Skeletal muscle tissue (tissue), 4 donors: Measurements from ENCODE around the gene XCL2. TPM values are rescaled to one million over a fixed set of nuclear protein-coding genes. Genes with fewer than 3 reads are reported as not detected.

Source experiments
- H3K27ac ChIP-seq: one replicate; pipeline ENCODE4 v1.7.0; 2013; ENCODE audit warnings: mild to moderate bottlenecking, low read depth, low read length, inconsistent platforms
- H3K27me3 ChIP-seq, 3 donors: one replicate each; pipeline ENCODE4 v1.7.0; 2013; ENCODE audit warnings: low read length in 3 of 3; ENCODE audit not compliant: control insufficient read depth in 3 of 3, insufficient read depth in 3 of 3
- H3K36me3 ChIP-seq, 3 donors: one replicate each; pipeline ENCODE4 v1.7.0; 2013; ENCODE audit warnings: low read length in 3 of 3; ENCODE audit not compliant: control insufficient read depth in 3 of 3, insufficient read depth in 3 of 3
- H3K4me1 ChIP-seq, 3 donors: one replicate each; pipeline ENCODE4 v1.7.0; 2013; ENCODE audit warnings: low read length in 3 of 3, mild to moderate bottlenecking in 3 of 3; ENCODE audit not compliant: control insufficient read depth in 3 of 3, insufficient read depth in 3 of 3
- H3K4me3 ChIP-seq, 3 donors: one replicate each; pipeline ENCODE4 v1.7.0; 2013; ENCODE audit warnings: low read length in 3 of 3
- H3K9ac ChIP-seq, 3 donors: one replicate each; pipeline ENCODE4 v1.7.0; 2013; ENCODE audit warnings: low read length in 3 of 3, mild to moderate bottlenecking in 3 of 3, moderate library complexity in 2 of 3, low read depth in 1 of 3
- H3K9me3 ChIP-seq, 3 donors: one replicate each; pipeline ENCODE4 v1.7.0; 2013; ENCODE audit warnings: low read length in 3 of 3; ENCODE audit not compliant: control insufficient read depth in 3 of 3
- total RNA-seq: library from RNA; depleted of rRNA; stranded (reverse); fragments of >200 nt; gene quantifications from one replicate; pipeline ENCODE4 v1.2.3, GENCODE V29; 2014
- donor health status: Osteomylitis.

Gene XCL2
- total RNA-seq, 1 donor from 2014 or later: not detected

DNA sequence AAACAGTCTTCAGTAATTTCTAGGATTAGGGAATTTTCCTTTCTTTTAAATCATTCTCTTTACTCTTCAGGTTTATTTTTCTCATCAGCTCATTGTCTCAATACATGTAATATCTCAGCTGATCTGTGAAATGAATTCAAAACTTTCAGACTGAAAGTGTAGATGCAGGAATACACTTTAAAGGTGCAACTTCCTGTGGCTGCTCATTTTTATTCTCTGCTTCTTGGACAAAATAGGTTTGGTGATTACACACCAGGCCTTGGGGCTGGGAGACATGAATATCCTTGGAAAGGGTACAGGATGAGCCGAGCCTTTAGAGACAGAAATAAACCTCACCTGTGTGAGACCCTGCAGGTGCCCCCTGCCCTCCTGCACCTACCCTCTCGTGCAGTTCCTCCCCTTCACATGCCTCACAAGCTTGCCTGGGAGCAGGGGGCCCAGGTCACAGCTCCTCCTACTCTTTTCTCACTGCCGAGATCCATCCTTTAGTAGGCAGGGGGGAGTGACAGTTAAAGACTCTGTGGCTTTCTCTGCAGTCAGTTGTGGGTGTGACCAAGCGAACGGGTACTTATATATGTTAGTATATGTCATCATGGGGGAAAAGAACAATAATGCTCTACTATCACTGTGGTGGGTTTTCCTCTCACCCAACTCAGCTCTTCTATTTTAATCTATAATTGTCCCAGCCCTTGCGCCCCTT is 23.6 kb downstream of the XCL2 start:
- Histone ChIP-seq H3K4me1 (no peaks in the 10 kb centered on the region), H3K27ac (no peak overlapping the region), H3K27me3 (no peaks in the 10 kb centered on the region), H3K36me3 (no peaks in the 10 kb centered on the region), H3K9me3 (no peaks in the 10 kb centered on the region), H3K4me3 (no peak overlapping the region), H3K9ac (no peak overlapping the region)

DNA sequence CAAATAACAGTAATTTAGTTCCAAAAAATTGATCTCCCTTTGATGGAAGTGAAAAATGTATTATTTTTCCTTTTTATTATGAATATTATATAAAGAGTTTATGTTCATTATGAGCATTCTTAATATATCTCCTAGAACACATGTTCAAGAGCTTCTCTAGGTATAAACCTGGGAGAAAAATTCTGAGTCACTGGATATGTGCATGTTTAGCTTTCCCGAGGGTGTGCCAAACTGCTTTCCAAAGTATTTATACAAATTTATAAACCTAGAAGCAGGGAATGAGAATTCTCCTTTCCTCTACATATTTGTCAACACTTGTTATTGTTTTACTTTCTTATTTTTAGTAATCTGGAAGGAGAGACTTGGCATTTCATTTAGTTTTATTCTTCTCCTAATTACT is 25.0 kb downstream of the XCL2 start:
- H3K27me3 ChIP-seq: no peaks in the 10 kb centered on the region
- no peaks in the 10 kb centered on the region for H3K9me3 ChIP-seq
- H3K36me3 ChIP-seq: no peaks in the 10 kb centered on the region
- H3K4me3 ChIP-seq: no peak overlapping the region
- H3K9ac ChIP-seq: no peak overlapping the region
- peaks cover 0 to 3% (median 0%) of the 10 kb centered on the region in 3 donors for H3K4me1 ChIP-seq
- no peak overlapping the region for H3K27ac ChIP-seq

DNA sequence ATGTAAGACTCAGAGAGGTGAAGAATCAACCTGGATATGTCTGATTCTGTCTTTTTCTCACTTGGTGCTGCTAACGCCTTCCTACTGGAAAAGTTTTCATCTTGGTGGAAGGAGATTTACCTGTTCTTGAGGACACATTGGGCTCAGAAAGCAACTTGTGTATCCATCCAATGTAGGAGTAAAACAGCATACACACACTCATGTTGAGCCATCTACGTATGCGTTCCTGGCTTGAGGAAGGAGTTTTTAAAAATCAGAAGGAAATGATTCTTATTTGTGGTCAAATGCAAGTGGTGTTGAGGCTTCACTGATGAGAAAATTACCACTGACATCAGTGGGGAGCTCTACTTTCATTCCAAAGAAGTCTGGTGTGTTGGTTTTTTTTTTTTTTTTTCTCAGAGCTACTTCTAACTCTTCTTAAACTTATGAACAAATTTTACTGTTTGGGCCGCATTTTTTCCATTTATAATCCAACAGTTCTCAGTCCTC is 25.6 kb downstream of the XCL2 start:
- Histone ChIP-seq H3K9ac (no peak overlapping the region), H3K27ac (no peak overlapping the region), H3K27me3 (no peaks in the 10 kb centered on the region), H3K36me3 (no peaks in the 10 kb centered on the region), H3K4me3 (no peak overlapping the region), H3K4me1 (peaks cover 0 to 3% (median 0%) of the 10 kb centered on the region in 3 donors), H3K9me3 (no peaks in the 10 kb centered on the region)

DNA sequence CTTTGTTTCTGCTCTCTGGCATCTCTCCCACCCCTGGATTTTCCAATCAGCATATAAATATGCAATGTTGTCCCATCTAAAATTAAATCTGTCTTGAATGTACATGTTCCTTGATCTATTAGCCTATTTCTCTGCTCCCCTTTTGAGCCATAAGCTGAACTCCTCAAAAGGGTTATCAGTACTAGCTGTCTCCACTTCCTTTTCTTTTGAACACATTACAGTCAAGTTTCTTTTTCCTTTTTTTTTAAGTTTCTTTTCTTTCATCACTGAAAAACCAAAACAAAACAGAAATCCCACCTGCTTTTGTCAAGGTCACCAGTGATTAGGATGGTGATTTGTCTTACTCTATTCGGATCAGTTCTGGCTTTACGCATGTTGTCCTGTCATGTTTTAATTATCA is 29.3 kb downstream of the XCL2 start:
- no peaks in the 10 kb centered on the region for H3K27me3 ChIP-seq
- H3K36me3 ChIP-seq: no peaks in the 10 kb centered on the region
- no peaks in the 10 kb centered on the region for H3K9me3 ChIP-seq
- no peak overlapping the region for H3K4me3 ChIP-seq
- H3K27ac ChIP-seq: no peak overlapping the region
- no peak overlapping the region for H3K9ac ChIP-seq
- peaks cover under 1 to 10% (median 8%) of the 10 kb centered on the region in 3 donors for H3K4me1 ChIP-seq

DNA sequence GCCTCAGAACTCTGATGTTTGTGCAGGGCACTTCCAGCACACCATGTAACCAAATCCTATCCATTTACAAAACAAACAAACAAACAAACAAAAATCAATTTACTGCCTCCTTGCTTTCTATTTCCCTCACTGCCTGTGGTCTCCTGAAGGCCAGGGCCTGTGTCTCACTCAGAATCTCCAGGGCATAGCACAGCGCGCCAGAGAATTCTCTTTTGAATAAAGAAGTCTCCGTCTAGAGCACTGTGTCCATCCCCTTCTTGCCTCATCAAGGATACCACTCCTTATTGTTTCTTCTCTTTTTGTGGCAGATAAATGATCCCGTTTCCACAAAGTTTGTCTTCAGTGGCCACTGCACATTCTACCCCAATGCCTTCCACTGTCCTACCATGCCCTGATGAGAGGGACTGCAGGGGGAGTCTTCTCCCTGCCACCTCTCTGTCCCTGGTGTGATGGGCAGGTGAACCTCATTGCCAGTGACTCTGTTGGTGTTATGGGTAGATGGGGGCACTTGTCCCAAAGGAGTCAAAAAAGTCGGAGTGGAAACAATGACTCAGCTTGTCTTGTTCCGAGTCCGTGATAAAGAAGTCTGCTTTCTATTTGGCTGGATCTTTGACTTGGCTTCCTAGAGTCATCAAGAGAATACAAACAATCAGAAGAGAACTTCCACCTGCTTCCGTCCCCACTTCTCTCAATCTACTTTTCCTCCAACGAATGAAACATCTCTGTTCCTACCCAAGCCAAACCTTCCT is 30.0 kb downstream of the XCL2 start:
- Histone ChIP-seq H3K4me1 (peaks cover 3 to 15% (median 11%) of the 10 kb centered on the region in 3 donors), H3K27ac (no peak overlapping the region), H3K4me3 (no peak overlapping the region), H3K27me3 (no peaks in the 10 kb centered on the region), H3K36me3 (no peaks in the 10 kb centered on the region), H3K9me3 (no peaks in the 10 kb centered on the region), H3K9ac (no peak overlapping the region)

DNA sequence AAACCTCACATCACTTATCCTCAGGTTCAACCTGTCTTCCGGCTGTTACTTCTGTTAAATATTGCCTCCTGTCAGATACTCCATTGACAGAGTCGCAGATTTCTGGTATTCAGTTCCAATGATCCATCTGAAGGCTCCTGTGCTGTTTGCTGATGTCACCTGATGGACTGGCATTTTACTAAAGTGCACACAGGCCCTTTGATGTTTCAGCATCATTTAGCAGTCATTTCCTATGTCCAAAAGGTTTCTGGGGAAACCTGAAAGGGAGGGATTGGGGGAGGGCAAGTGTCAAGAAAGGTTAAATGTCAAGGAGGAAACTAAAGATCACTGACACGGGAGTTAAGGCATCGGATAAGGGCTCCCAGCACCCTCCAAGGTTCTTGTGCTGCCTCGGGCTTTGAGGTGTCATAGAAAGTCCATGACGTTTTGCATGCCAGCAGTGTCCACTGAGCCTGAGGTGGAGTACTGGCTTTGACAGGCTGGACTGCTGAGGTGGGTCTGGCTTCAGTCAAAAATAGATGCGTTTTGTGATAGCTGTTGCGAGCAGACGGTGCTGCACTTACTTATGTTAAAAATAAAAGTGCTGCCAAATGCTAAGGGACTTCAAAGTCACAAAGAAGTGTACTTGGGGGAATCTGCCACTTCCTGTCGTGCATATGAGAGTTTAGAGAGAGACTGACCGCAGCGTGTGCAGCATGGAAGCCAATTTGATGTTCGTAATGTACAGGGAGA is 30.8 kb downstream of the XCL2 start:
- no peaks in the 10 kb centered on the region for H3K27me3 ChIP-seq
- no peak overlapping the region for H3K27ac ChIP-seq

DNA sequence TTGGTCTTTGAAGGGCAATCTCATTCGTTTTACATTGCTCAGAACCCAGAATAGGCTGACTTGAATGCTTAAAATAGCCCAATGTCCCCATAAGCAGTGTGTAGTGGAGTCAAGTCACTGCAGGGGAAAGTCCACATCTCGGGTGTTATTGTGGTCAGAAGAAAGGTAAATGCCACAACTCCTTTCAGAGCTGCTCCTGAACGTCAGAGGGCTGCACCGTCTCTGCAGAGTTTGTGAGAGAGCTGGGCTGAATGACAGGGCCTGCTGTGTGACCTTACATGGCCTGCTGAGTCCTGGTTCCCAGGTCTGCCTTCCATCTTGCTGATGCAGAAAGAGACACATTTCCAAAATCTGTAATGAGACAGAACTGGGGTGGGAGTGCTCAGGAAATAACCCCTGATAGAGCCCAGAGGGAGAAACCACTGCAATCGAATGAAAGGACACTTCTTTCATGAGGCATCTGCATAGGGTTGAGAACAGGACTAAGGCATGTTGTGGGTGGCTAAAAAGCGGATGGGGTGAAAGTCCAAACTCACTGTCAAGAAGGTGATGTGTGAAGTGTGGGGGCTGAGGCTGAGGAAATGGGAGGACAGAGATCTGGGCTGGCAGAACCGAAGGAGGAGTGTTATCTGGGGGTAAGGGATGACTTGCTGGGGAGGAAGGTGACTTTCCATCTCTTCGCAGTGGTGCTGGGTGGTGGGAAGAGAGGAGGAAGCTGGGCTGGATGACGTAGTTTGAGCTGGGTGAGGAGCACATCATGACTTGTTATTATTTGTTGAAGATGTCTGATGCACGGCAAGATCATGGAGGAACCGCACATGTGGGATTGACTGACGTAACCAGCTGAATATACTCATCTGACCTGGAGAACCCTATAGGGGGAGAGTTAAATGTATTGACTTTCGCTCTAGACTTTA is 33.7 kb downstream of the XCL2 start:
- H3K4me3 ChIP-seq: no peak overlapping the region
- no peaks in the 10 kb centered on the region for H3K9me3 ChIP-seq
- no peak overlapping the region for H3K27ac ChIP-seq
- no peaks in the 10 kb centered on the region for H3K27me3 ChIP-seq
- H3K9ac ChIP-seq: peak overlapping the region in 1 of 3 donors; percentile 17
- H3K36me3 ChIP-seq: no peaks in the 10 kb centered on the region
- peaks cover 3 to 25% (median 11%) of the 10 kb centered on the region in 3 donors for H3K4me1 ChIP-seq

More for the DNA sequence above, 30.8 kb downstream of the XCL2 start:
- H3K4me3 ChIP-seq: no peak overlapping the region
- H3K36me3 ChIP-seq: no peaks in the 10 kb centered on the region
- no peaks in the 10 kb centered on the region for H3K9me3 ChIP-seq
- no peak overlapping the region for H3K9ac ChIP-seq
- H3K4me1 ChIP-seq: peaks cover 3 to 15% (median 11%) of the 10 kb centered on the region in 3 donors

DNA sequence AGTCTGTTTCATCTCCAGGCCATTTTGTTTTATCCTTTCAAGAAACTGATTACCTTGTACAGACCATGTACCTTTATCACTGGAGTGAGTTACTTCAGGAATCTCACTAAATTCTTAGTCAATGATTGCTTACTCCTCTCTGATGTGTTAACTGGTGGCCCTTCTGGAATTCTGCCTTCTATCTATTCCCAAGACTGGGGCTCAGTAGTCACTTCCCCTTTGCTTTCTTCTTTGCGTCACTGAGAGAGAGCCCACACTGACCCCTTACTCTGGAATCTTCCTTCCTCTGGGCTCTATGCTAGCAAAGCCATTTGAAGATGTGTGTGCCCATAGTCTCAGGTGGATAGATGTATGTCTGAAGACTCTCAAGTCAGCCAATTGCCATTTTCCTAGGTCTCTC is 34.6 kb downstream of the XCL2 start:
- H3K9ac ChIP-seq: no peak overlapping the region
- H3K36me3 ChIP-seq: no peaks in the 10 kb centered on the region
- H3K27me3 ChIP-seq: no peaks in the 10 kb centered on the region
- no peak overlapping the region for H3K4me3 ChIP-seq
- H3K4me1 ChIP-seq: peaks cover 3 to 25% (median 11%) of the 10 kb centered on the region in 3 donors
- no peaks in the 10 kb centered on the region for H3K9me3 ChIP-seq
- no peak overlapping the region for H3K27ac ChIP-seq

DNA sequence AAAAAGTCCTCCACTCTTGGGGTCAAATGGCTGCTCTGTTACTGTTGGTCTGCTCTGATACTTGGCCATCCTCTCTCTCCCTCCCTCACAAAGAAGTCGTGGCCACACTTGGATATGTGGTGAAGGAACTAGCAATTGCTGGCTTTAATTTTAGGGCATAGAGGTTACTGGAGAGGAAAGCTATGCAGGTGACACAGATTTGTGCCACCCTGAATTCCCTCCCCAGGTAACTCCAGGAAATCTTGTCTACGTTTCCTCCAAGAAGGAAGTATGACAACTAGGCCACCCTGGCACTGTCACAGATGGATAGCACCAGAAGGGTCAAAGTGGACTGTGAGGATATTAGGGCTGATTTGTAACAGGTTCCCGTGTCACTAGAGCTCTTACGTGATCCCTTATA is 36.0 kb downstream of the XCL2 start:
- peaks cover 3 to 26% (median 11%) of the 10 kb centered on the region in 3 donors for H3K4me1 ChIP-seq
- H3K4me3 ChIP-seq: no peak overlapping the region
- no peaks in the 10 kb centered on the region for H3K9me3 ChIP-seq
- H3K27me3 ChIP-seq: no peaks in the 10 kb centered on the region
- no peaks in the 10 kb centered on the region for H3K36me3 ChIP-seq
- no peak overlapping the region for H3K27ac ChIP-seq
- no peak overlapping the region for H3K9ac ChIP-seq
